K562 (cell line): Measurements from ENCODE around the gene TRIM24. TPM values are rescaled to one million over a fixed set of nuclear protein-coding genes. Genes with fewer than 3 reads are reported as not detected.

Experiments
- ARID3B ChIP-seq: fragments of 250-450 bp; sonication (Bioruptor Pico); IDR thresholded peaks from 2 replicates; pipeline ENCODE4 v1.4.0; 2020; ENCODE audit warnings: borderline replicate concordance
- ARID4B ChIP-seq: sonication (generic); formaldehyde crosslinking; IDR thresholded peaks from 2 replicates; pipeline ENCODE4 v1.8.0; 2022; ENCODE audit warnings: mild to moderate bottlenecking, missing genetic modification reagents
- BCLAF1 ChIP-seq, 2 experiments: fragments of 450-650 bp in 1 of 2; IDR thresholded peaks; 2 replicates each; pipeline ENCODE4 v1.6.1; 2011 to 2017; ENCODE audit warnings: low read depth in 2 of 2, antibody characterized with exemption in 1 of 2, borderline replicate concordance in 1 of 2, low read length in 1 of 2, mild to moderate bottlenecking in 1 of 2, mixed read lengths in 1 of 2; ENCODE audit not compliant: control insufficient read depth in 1 of 2
- E2F3 ChIP-seq: fragments of 250-450 bp; sonication (Bioruptor Pico); IDR thresholded peaks from 2 replicates; pipeline ENCODE4 v1.4.0; 2020; ENCODE audit warnings: mild to moderate bottlenecking
- HNRNPH1 ChIP-seq: fragments of 200-400 bp; formaldehyde crosslinking; optimal IDR thresholded peaks from 2 replicates; pipeline ENCODE3; 2017; ENCODE audit warnings: low read depth, mild to moderate bottlenecking, low read length, moderate library complexity
- RERE ChIP-seq: sonication (generic); formaldehyde crosslinking; IDR thresholded peaks from 2 replicates; pipeline ENCODE4 v1.8.0; 2023; ENCODE audit warnings: missing genetic modification reagents, mild to moderate bottlenecking, borderline replicate concordance
- SAFB ChIP-seq: fragments of 200-400 bp; formaldehyde crosslinking; IDR thresholded peaks from 2 replicates; pipeline ENCODE4 v1.6.1; 2017; ENCODE audit warnings: low read depth, low read length, borderline replicate concordance
- SAFB2 ChIP-seq: fragments of 200-400 bp; formaldehyde crosslinking; IDR thresholded peaks from 2 replicates; pipeline ENCODE4 v1.6.1; 2018; ENCODE audit warnings: borderline replicate concordance, low read length, low read depth, moderate library complexity; ENCODE audit not compliant: severe bottlenecking
- ZNF23 ChIP-seq: fragments of 250-450 bp; sonication (Bioruptor Pico); IDR thresholded peaks from 2 replicates; pipeline ENCODE4 v1.4.0; 2020; ENCODE audit warnings: mild to moderate bottlenecking
- polyA plus RNA-seq, 8 experiments: library from polyadenylated mRNA; depleted of rRNA in 4 of 8; stranded (reverse) in 5 of 8; unstranded in 3 of 8; fragments of >200 nt; fragmentation: Nextera tagmentation in 2 of 8; fragmentation: Illumina TruSeq in 1 of 8; extraction: Ambion mirVana in 2 of 8; extraction: Trizol in 1 of 8; gene quantifications; 2 replicates each; pipeline versions ENCODE4 v1.2.1 to v1.2.3, GENCODE V29; 2011 to 2014; ENCODE audit warnings: inconsistent platforms in 1 of 8, missing spikeins in 1 of 8
- total RNA-seq, 7 experiments: library from RNA; depleted of rRNA in 6 of 7; stranded (reverse); fragments of >200 nt in 6 of 7; fragmentation: Illumina TruSeq in 2 of 7; extraction: Trizol in 2 of 7; gene quantifications; 2 replicates each; pipeline versions ENCODE4 v1.2.1 to v1.2.3, GENCODE V29; 2011 to 2021; ENCODE audit warnings: low replicate concordance in 1 of 7

Gene TRIM24
- total and polyA plus RNA-seq, 9 of the 15 experiments (the other 6 are each of a cell fraction or from before 2014, with no cell fraction given), result 13.4 to 74.0 (median 41.7) TPM

- TF ChIP-seq RERE (CRISPR knock-in tag), result no peak; the same call in 1 of the 2 replicates
- TF ChIP-seq ARID4B (CRISPR knock-in tag), result peak; percentile 93
- TF ChIP-seq BCLAF1 (IDR thresholded peaks at IDR 0.05; ENCODE audit: borderline replicate concordance in 1 of 2, control insufficient read depth in 1 of 2, low read depth in 2 of 2, low read length in 1 of 2), result no peak
- 0 out of 2 replicates have a peak, but pooled peaks have one; percentile 64 for TF ChIP-seq SAFB
- TF ChIP-seq HNRNPH1, result no peak
- no peak for TF ChIP-seq ARID3B (CRISPR knock-in tag)
- TF ChIP-seq E2F3 (CRISPR knock-in tag), result peak; percentile 72; the same call in 1 of the 2 replicates
- TF ChIP-seq SAFB2, result no peak
- no peak for TF ChIP-seq ZNF23
These were observed 869 bp downstream of the TRIM24 start (continued) for GRCh38 chr7:138460649-138461607.
